Measurements from ENCODE around the gene SNAPC4. TPM values are rescaled to one million over a fixed set of nuclear protein-coding genes. Genes with fewer than 3 reads are reported as not detected.

The SNAPC4 gene
- total RNA-seq, 1 experiment from 2014 or later = 10.8 TPM

DNA sequence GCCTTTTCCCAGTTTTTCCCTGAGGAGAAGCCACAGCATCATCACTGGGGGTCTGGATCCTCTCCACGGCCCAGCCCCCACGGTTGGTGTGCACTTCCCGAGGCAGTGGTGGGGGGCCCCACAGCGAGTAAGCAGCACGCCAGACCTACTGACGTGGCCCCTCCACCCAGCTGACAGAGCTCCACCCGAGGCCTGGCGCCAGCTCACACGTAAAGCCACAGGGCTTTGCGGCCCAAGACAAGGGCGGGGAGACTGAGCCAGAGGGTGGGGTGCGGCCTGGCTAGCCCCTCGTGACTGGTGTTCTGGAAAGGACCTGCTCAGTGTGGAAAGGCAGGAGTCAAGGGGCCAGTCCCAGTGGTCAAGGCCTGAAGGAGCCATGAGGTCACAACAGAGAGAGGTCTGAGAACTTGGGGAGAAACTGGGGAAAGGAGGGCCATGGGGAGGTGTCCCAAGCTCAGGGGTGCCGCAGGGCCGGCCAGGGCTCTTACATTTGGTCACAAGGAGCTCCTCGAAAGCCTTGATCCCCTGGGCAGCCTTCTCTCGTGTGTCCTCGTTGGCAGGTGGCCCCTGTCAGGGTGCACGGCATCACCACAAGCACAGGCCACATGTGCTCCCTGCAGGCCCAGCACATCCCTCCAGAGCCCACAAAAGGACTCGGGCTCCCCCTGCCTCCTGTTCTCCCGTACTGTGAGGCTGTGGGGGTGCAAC is 5.5 kb downstream of the SNAPC4 start:
- BruUV-seq (replicated peaks) = no TSS peak
- Histone ChIP-seq H3K27me3 (ENCODE audit: control insufficient read depth, insufficient read depth, low read length) (no peaks in the 10 kb centered on the region), H3K9me3 (ENCODE audit: control insufficient read depth, insufficient read depth, low read depth, low read length) (no peaks in the 10 kb centered on the region), H3K4me3 (ENCODE audit: low read depth in 2 of 2, low read length in 2 of 2) (no peak overlapping the region), H3K36me3 (ENCODE audit: control insufficient read depth, insufficient read depth, low read length) (no peaks in the 10 kb centered on the region; the same call in 1 of the 2 replicates), H3K4me1 (ENCODE audit: control insufficient read depth, insufficient read depth, low read length) (0 out of 2 replicates have a peak, but pooled peaks cover 4% of the 10 kb centered on the region), H3K27ac (ENCODE audit: low read length) (no peak overlapping the region)
- TF ChIP-seq TCF7L2 (IDR thresholded peaks at IDR 0.05; ENCODE audit: low read depth, low read length) = no peak
- no peak for TF ChIP-seq REST (IDR thresholded peaks at IDR 0.05; ENCODE audit: insufficient read depth in 1 of 2, low read depth in 2 of 2, low read length in 1 of 2)
- TF ChIP-seq POLR2AphosphoS5 (IDR thresholded peaks at IDR 0.05; ENCODE audit: low read depth, low read length) = no peak
- no peak for TF ChIP-seq SIN3A (IDR thresholded peaks at IDR 0.05; ENCODE audit: borderline replicate concordance, insufficient read depth, low read depth, low read length)
- no peak for TF ChIP-seq CTCF (IDR thresholded peaks at IDR 0.05)
- in situ Hi-C loops (cut with HindIII; ENCODE audit: low pct_unique_long_range_greater_than_20kb, low sequenced_read_pairs) (no loop called here), intact Hi-C loops (cut with micrococcal nuclease; ENCODE audit: unreplicated experiment) (no loop called here)
- no peak for DNase-seq (ENCODE audit: low read depth, low spot score)
- ChIA-PET CTCF (no interaction called here), POLR2A (interaction anchor here (1.0 kb wide), 1 partner anchor 9 kb away, joined by 6 read pairs; no protein-coding TSS in a partner anchor)
- ATAC-seq = no peak

DNA sequence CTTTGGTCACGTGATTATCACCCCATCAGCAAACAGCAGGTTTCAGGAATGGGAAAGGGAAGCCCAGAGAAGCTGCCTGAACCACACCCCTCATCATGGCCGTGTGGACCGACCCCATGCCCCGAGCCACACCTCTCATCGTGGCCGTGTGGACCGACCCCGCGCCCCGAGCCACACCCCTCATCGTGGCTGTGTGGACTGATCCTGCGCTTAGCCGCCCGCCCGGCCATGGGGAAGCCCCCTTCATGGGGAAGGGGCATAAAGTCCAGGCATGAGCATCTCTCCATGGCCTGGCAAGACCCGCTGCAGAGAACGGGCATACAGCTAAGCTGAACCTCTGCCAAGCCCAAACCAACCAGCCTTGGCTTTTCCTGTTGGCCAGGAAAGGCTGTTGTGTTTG is 6.4 kb downstream of the SNAPC4 start:
- ChIA-PET CTCF (no interaction called here), POLR2A (no interaction called here)
- in situ Hi-C loops (cut with HindIII; ENCODE audit: low pct_unique_long_range_greater_than_20kb, low sequenced_read_pairs) (no loop called here), intact Hi-C loops (cut with micrococcal nuclease; ENCODE audit: unreplicated experiment) (no loop called here)
- DNase-seq (ENCODE audit: low read depth, low spot score) (no peak), ATAC-seq (no peak)
- Histone ChIP-seq H3K9me3 (ENCODE audit: control insufficient read depth, insufficient read depth, low read depth, low read length) (no peaks in the 10 kb centered on the region), H3K4me3 (ENCODE audit: low read depth in 2 of 2, low read length in 2 of 2) (no peak overlapping the region), H3K27me3 (ENCODE audit: control insufficient read depth, insufficient read depth, low read length) (no peaks in the 10 kb centered on the region), H3K36me3 (ENCODE audit: control insufficient read depth, insufficient read depth, low read length) (no peaks in the 10 kb centered on the region; the same call in 1 of the 2 replicates), H3K4me1 (ENCODE audit: control insufficient read depth, insufficient read depth, low read length) (0 out of 2 replicates have a peak, but pooled peaks cover under 1% of the 10 kb centered on the region), H3K27ac (ENCODE audit: low read length) (no peak overlapping the region)
- BruUV-seq (replicated peaks) = no TSS peak
- TF ChIP-seq REST (IDR thresholded peaks at IDR 0.05; ENCODE audit: insufficient read depth in 1 of 2, low read depth in 2 of 2, low read length in 1 of 2) = no peak
- TF ChIP-seq TCF7L2 (IDR thresholded peaks at IDR 0.05; ENCODE audit: low read depth, low read length) = no peak
- TF ChIP-seq POLR2AphosphoS5 (IDR thresholded peaks at IDR 0.05; ENCODE audit: low read depth, low read length) = no peak
- TF ChIP-seq CTCF (IDR thresholded peaks at IDR 0.05) = no peak
- TF ChIP-seq SIN3A (IDR thresholded peaks at IDR 0.05; ENCODE audit: borderline replicate concordance, insufficient read depth, low read depth, low read length) = no peak
